ENCODE measurements around the gene P3H4.
A peak's percentile ranks its signal among the peaks of the same experiment; 100 is the strongest.

P3H4 gene

GRCh38 chr17:41821776-41822175 is 10.0 kb upstream of the P3H4 start:
- DNase-seq (ENCODE audit: low read depth, low spot score), result no peak

DNA sequence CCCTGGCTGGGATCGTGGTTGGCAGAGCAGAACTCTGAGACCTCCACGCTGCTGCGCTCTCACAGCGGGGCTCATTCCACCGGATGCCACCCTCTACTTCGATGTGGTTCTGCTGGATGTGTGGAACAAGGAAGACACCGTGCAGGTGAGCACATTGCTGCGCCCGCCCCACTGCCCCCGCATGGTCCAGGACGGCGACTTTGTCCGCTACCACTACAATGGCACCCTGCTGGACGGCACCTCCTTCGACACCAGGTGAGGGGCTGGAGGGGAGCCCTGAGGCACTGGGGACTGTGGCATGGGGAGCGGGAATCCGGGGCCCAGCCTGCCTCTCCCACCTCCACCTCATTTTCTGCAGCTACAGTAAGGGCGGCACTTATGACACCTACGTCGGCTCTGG is 6.3 kb upstream of the P3H4 start:
- DNase-seq (ENCODE audit: low read depth, low spot score), result no peak

- DNase-seq (ENCODE audit: low read depth, low spot score), result no peak
Observed at GRCh38 chr17:41816637-41817320, 5.0 kb upstream of the P3H4 start.

- no peak for DNase-seq (ENCODE audit: low read depth, low spot score)
Observed at GRCh38 chr17:41814195-41814594, 2.4 kb upstream of the P3H4 start.

DNA sequence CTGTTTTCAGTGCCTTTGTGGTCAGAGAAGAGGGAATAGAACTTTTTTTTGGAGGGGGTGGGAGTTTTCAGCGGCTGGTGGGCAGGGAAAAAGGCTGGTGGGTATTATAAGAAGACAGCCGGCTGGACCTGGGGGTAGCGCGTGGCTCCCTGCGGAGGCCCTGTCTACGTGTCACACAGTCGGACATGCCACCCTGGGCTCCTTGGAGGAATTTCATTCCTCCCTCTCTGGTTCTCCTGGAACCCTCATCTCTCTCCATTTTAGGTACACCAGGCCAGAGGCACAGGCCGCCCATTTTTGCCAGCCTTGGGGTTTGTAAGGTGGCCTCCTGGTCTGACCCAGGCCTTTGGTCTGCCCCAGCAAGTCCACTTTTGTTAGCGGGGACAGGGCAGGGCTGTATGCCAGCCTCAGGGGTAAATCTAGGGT is 2.0 kb upstream of the P3H4 start:
- no peak for DNase-seq (ENCODE audit: low read depth, low spot score)

- no peak for DNase-seq (ENCODE audit: low read depth, low spot score)
Observed at GRCh38 chr17:41813152-41813680, 1.5 kb upstream of the P3H4 start.

DNA sequence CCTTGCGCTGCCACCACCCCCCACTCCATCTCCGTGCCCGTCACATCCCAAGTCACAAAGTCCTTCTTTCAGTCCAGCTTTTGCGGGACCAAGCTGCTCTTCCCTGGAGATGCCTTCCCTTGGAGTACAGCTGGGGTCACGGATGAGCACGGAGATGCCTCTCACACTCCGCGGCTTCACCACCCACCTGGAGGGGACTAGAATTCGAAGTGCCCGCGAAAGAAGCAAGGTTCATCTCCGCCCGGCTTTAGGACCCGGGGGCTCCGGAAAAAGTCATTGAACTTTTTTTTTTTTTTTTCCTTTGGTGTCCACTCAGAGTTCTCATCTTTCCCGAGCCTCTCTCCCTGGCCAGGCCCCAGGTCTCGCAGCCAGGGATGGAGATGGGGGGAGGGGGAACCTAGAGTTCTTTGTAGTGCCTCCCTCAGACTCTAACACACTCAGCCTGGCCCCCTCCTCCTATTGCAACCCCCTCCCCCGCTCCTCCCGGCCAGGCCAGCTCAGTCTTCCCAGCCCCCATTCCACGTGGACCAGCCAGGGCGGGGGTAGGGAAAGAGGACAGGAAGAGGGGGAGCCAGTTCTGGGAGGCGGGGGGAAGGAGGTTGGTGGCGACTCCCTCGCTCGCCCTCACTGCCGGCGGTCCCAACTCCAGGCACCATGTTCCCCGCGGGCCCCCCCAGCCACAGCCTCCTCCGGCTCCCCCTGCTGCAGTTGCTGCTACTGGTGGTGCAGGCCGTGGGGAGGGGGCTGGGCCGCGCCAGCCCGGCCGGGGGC is 817 bp upstream of the P3H4 start, which contains the start of gene FKBP10:
Gene FKBP10, plus strand, starts transcription at position 624 of the 771 bp plus-strand sequence. Its CDS starts 31 bp downstream, at position 655.
- peak; percentile 77 for DNase-seq (ENCODE audit: low read depth, low spot score)

DNA sequence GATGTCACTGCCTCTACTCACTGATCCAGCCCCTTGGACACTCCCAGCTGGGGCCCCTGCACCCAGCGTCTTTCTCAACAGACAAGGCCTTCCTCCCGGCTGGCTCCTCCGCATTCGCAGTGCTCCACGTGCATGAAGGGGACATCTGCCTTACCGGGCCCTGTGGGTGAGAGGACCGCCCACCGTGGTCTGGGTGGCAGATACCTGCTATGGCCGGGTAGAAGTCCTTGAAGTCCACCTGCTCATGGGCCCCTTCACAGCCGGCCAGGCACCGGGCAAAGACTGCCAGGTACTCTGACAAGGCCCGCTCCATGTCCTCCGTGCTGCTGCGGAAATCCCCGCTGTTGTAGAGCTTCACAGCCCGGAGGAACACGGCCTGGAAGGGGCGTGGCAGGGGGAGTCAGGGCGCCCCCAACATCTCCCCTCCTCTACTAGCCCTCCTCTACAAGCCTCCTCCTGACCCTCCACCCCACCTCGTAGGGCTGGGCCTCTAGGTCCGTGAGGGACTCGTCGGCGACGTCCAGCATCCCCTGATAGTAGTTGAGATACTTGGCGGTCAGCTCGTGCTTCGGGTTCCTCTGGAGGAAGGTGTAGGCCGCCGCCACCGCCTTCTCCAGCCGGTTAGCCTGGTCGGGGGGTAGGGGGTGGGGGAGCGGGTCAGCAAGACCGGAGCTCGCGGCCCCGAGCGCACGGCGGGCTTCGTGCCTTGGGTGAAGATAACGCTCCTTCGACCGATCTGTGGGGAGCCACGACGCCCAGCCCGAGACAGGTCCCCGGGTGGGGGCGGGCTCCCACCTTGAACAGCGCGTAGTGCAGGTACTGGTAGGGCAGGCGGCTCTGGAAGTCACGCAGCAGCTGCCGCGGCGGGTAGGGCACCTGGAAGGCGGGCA is 845 bp downstream of the P3H4 start:
- no peak for DNase-seq (ENCODE audit: low read depth, low spot score)

DNA sequence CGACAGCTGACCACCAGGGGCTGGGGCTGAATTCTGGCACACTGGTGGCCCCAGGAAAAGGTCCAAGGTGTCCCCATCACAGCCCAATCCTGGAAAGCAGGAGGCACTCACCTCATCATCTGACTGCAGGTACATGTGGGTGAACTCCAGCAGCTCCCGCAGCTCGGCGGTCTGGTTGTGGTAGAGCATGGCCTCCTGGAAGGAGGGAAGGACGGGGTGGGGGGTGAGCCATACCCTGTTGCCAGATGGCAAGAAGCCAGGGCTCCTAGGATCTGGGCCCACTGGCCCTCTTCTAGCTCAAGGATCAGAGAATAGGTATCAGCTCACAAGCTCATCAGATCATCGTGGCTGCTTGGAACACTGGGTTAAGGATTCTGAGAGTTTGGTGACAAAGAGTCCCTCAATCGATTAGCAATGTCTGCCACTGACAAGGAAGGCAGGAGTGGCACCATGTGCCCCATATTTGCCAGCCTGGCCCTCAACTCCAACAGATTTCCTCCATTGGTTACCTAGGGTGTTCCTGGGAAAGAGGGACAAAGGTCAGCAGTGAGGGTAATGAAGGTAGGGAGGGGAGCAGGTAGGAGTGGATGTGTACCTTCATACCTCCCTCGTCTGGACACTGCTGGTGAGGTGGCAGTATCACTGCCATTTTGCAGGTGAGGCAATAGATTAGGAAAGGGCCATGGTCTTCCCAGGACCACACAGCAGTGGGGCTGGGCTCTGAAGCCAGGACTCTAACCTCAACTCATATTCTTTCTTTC is 4.9 kb downstream of the P3H4 start:
- no peak for DNase-seq (ENCODE audit: low read depth, low spot score)

- no peak for DNase-seq (ENCODE audit: low read depth, low spot score)
Observed at GRCh38 chr17:41803049-41804020, 8.4 kb downstream of the P3H4 start.

DNA sequence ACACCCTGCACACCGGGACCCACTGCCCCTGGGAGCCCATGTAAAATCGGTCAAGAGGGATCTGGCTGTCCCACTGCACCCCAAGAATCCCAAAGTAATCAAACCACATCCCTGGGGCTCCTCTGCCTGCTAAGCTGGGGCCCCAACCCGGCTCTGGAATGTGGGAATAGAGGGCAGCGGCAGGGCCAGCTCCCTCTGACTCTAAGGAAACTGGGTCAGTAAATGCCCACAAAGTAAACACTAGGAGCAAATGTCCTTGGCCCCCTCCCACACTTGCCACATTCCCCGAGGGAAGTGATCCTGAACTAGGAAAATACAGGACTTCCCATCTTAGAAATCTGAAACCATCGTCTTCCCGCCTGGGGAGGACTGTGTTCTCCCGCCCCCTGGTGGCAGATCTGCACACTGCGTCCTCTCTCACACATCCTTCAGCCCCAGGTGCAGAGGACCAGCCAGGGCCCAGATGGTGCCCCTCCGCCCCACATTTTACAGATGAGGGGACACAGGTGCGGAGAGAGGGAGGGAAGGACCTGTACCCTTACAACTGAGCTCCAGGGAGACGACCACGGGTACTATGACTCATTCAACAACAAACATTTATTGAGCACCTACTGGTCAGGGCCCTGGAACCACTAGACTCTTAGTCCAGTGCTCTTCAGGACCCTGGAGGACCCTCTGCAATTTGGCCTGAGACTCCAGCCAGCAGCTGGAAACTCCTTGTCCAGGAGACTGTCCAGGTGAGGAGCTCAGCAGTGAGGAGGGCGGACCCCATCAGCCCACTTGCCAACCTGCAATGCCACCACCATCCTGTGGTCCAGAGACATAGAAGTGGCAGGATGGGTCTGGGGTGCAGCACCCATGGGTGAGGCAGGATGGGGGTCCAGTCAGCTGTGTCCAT is 10.1 kb downstream of the P3H4 start:
- peak; percentile 57 for DNase-seq (ENCODE audit: low read depth, low spot score)

GRCh38 chr17:41800601-41801373 is 11.0 kb downstream of the P3H4 start:
- DNase-seq (ENCODE audit: low read depth, low spot score), result no peak

GRCh38 chr17:41799366-41799765 is 12.4 kb downstream of the P3H4 start:
- DNase-seq (ENCODE audit: low read depth, low spot score), result no peak

- DNase-seq (ENCODE audit: low read depth, low spot score), result no peak
Observed at GRCh38 chr17:41797377-41797776, 14.4 kb downstream of the P3H4 start.

- DNase-seq (ENCODE audit: low read depth, low spot score), result no peak
Observed at GRCh38 chr17:41796121-41796895, 15.4 kb downstream of the P3H4 start.

DNA sequence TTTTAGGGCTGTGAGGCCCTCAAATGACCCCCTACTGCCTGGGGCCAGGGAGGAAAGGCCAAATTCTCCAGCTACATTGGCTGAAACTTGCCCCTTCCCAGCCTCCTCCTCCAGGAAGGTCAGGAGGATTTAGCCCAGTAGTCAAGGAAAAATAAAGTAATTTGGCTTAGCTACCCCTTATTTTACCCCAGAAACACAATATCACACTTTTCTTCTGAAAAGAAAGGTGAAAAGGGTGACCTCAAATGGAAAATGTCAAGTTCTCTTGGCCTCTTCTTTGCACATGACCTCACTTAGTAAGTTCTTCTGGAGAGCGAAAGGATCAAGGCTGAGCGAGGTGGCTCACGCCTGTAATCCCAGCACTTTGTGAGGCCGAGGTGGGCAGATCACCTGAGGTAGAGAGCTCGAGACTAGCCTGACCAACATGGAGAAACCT is 17.2 kb downstream of the P3H4 start:
- no peak for DNase-seq (ENCODE audit: low read depth, low spot score)

Data from smooth muscle cell of the brain vasculature (primary cell).